Upper lobe of left lung (tissue), 4 donors: ENCODE data around the gene CACNA1A.
A peak's percentile ranks its signal among the peaks of the same experiment; 100 is the strongest.

Experiments used
- EP300 ChIP-seq, 4 donors: sonication (generic); formaldehyde crosslinking; IDR thresholded peaks; one replicate each; pipeline ENCODE4 v1.5.1; 2017; ENCODE audit warnings: antibody characterized with exemption in 4 of 4, control low read depth in 2 of 4
- POLR2A ChIP-seq, 4 donors: fragments of 450-650 bp; IDR thresholded peaks; one replicate each; pipeline ENCODE4 v1.5.1; 2016 to 2017; ENCODE audit warnings: antibody characterized with exemption in 4 of 4, mild to moderate bottlenecking in 2 of 4
- POLR2AphosphoS5 ChIP-seq, 2 donors: sonication (generic); formaldehyde crosslinking; IDR thresholded peaks; one replicate each; pipeline ENCODE4 v1.5.1; 2017; ENCODE audit warnings: antibody characterized with exemption in 2 of 2
- TF ChIP-seq, protein P1 (sequence below), 6 experiments: fragments of 450-650 bp in 4 of 6; fragments of 200-600 bp in 2 of 6; sonication (generic) in 2 of 6; IDR thresholded peaks; one replicate each; pipeline ENCODE4 v1.5.1; 2016 to 2019; ENCODE audit warnings: antibody characterized with exemption in 6 of 6

- TF ChIP-seq, protein P1, sequence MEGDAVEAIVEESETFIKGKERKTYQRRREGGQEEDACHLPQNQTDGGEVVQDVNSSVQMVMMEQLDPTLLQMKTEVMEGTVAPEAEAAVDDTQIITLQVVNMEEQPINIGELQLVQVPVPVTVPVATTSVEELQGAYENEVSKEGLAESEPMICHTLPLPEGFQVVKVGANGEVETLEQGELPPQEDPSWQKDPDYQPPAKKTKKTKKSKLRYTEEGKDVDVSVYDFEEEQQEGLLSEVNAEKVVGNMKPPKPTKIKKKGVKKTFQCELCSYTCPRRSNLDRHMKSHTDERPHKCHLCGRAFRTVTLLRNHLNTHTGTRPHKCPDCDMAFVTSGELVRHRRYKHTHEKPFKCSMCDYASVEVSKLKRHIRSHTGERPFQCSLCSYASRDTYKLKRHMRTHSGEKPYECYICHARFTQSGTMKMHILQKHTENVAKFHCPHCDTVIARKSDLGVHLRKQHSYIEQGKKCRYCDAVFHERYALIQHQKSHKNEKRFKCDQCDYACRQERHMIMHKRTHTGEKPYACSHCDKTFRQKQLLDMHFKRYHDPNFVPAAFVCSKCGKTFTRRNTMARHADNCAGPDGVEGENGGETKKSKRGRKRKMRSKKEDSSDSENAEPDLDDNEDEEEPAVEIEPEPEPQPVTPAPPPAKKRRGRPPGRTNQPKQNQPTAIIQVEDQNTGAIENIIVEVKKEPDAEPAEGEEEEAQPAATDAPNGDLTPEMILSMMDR (IDR thresholded peaks at IDR 0.05), result no peak
- TF ChIP-seq POLR2A (IDR thresholded peaks at IDR 0.05) (peak in 1 of 4 donors; percentile 8), POLR2AphosphoS5 (IDR thresholded peaks at IDR 0.05) (peak; percentile 89 to 93), EP300 (IDR thresholded peaks at IDR 0.05) (peak; percentile 31 to 93 (median 70))
Observed at GRCh38 chr19:13164343-13165161, 341.7 kb downstream of the CACNA1A start.
